Stimulated activated CD8-positive, alpha-beta memory T cell treated with anti-CD3 and anti-CD28 coated beads, Interleukin-4, amount 100 ng/mL, for 24 hours (primary cell): ENCODE data around the gene ACSS1.

Source experiments
- DNase-seq: peaks from one replicate; pipeline ENCODE4 v3.0.0-alpha.2; 2020; ENCODE audit warnings: low read depth

The ACSS1 gene

DNA sequence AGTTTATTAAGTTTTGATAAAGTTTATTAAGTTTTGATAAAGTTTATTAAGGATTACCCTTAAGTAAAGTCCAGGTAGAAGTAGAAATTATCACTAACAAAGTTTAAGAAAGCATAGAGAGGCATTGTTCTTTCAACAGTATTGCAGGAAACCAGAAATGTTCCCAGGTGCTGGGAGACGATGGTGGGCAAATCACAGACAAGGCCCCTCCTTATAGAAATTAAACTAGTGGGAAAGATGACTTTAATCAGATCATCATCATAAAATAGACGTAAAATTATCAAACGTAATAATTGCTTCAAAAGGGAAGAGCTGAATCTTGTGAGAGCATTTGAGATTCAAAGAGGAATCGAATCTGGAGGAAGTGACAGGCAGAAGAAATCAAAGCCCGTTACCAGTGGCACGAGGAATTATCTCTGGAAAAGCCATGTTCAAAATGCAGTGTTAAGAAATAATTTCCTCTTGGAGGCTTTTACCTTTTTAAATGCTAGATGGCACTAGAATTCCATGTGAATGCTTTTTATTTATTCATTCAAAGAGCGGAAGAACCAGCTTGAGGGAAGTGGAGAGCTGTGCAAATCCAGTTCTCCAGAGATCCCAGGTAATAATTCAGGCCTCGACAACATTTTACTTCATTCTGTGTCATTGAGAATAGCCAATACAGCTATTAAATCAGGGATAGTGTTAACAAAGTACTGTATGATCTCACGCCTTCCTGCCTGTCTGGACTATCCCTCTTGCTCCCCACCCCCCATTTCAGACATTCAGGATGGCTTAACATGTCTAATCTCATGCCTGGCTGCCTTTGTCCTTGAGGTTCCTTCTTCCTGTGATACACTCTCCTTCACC, 64.4 kb downstream of the ACSS1 start:
- no peak for DNase-seq

DNA sequence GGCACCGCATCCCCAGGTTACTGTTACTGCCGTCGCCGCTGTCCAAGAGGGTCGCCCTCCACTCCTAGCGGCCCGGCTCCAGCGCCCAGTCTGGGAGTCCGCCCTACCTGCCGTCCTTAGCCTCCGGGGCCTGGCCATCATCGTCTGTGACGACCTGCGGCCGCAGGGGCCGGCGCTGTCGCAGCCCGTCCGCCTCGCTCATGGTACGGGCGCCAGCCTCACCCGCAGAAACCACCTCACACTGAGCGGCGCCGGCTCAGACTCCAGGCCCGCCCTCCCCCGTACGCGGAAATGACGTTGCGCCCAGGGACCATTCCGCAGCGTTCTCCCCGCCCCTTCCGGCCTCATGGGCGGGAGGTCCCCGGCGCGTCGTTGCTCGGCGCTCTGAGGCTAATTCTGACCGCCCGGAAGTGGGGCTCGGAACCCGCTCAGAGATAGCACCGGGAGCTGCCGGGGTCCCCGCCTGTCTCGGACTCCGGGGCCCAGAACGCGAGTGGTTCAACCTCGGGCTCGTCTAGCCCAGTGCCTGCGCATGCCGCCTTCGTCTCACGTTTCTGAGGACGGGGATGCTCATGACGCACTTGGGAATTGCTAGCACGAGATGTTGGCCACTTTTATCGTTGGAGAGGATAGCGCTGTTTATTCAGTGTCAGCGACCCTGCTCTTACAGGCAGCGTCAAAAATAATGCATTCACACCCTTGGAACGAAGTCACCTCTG, 65.3 kb downstream of the ACSS1 start, which contains the start of gene APMAP:
Gene APMAP, minus strand, starts transcription at position 265 of the 719 bp plus-strand sequence. Its CDS starts 63 bp downstream, at position 202.
- peak; percentile 98 for DNase-seq

DNA sequence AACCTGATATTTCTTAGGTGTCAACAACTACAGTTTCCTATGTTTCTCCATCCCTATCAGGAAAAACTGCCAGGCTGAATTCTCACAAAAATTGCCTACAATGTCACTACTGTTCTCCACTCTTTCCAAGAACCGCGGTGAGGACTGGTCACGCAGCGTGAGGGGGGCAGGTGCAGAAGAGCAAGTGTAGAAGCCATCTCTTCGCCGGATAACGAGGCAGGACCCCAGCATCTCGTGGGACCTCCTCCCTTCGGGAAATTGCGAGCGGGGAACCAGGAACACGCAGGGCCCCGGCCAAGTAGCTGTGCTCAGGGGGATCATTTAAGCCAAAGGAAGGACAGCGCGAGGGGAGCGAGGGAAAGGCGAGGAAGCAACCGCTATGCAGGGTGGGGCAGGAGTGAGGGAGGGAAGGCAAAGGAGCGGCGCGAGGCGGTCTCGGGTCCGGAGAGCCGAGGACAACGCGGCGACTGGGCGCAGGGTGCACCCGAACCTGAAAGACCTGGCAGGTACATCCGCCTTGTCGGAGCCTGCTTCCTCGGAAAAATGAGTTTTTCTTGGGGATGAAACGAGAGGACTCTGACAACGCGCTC, 65.9 kb downstream of the ACSS1 start:
- DNase-seq: no peak

DNA sequence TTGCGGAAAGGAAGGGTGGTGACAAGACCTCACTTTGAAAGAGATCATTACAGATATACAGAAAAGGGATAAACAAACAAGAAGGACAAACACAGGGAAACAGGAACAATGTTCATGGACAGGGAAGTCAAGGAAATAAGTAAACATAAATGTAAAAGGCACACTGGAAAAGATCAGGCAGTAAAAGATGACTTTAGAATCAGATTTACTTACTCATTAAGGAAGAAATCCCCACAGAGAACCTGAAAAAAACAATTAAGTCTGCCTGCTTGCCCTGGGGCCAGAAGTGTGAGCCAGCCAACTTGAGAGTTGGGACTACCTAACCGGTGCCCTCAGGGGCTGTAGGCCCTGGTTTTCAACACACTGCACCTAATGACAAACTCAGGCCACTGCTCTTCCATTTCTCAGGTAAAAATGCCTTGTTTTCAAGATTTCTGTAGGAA, 67.1 kb downstream of the ACSS1 start:
- no peak for DNase-seq

DNA sequence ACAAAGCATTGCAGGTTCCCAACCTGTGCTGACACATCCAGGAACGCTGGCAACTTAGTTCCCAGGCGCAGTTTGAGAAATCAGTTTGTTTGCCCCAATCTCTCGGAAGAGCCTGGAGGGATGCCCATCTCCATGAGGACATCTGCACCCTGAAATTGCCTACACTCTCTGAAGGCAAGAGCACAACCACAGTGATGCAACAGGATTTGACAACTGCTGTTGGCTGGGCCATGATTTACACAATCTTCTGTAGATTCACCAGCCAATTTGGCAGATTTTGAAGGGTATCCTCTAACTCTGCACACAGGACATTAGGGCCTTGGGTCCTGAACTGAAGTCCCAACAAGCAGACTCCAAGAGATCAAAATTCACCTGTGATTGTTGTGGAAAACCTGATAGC, 68.8 kb downstream of the ACSS1 start:
- DNase-seq: no peak

DNA sequence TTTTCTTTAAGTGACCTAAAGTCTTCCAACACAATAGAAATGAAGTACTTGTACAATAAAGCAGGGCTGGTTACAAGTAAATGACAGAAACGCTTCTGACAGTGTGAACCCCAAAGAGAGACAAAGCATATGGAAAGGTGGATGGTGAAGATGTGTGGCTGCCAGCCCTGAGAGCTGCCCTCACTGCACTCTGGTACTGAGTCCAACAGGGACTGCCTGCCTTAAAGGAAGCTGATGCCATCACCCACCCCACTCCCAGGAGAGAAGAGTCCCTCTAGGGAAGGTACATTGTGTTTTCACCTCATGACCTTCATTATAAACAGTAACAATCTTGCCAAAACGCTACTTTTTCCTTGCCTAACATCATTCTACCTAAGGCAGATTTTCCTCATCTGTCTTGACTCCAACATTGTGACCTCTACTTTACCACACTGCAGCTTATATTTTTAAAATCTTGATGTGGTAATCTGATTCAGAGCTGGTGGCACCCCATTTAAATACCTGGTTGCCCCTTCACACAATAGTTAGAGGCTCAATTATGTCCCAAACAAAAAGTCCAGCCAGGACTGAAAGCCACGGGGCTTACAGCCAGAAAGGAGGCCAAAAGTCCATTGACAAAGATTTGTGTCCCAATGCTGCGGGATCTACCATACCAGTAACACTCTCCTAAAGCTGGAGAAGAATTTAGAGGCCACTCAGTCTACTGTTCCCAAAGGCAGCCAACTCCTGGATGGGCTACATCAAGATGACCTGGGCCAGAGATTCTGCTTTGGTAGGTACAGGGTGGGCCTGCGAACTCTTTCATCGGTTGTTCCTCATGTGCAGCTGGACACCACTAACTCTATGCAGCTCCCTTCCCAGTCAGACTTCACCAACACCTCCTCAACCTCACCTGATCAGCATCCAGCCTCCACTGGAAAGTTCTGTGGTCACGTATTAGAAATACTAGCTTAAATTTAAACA, 69.8 kb downstream of the ACSS1 start:
- no peak for DNase-seq

DNA sequence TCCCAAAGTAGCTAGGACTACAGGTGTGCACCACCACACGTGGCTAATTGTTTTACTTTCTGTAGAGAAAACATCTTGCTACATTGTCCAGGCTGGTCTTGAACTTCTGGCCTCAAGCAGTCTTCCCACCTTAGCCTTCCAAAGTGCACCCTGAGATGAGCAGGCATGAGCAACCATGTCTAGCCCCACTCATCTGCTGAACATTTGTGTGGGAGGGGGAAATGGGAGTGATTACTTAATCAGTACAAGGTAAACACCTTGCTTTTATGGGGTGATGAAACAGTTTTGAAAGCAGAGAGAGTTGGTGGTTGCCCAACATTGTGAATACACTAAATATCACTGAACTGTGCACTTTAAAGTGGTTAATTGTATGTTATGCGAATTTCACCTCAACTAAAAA, 70.7 kb downstream of the ACSS1 start:
- DNase-seq: no peak

DNA sequence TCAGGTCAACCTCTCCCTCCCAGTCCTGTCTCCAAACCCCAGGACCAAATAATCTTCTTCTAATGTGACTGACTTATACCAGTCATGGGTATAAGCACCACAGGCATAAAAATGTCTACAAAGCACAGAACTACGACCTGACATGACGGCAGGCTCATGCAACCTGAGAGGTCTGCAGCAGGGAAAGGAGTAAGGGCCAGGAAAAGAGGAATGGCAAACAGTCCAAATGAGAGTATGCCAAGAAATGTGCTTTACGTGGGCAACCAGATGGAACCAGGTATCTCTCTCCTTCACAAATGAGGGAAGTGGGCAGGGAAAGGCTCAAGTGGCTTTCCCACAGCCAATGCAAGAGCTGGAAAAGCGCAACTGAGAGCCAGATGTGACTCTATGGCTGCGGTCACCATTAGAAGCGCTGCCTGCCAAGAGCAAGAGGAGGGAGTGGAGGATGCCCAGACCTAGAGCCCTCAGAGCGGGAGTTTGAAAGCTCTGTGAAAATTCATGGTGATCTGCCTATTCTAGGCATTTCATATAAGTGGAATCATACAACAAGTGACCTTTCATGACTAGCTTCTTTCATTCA, 71.4 kb downstream of the ACSS1 start:
- DNase-seq: no peak

DNA sequence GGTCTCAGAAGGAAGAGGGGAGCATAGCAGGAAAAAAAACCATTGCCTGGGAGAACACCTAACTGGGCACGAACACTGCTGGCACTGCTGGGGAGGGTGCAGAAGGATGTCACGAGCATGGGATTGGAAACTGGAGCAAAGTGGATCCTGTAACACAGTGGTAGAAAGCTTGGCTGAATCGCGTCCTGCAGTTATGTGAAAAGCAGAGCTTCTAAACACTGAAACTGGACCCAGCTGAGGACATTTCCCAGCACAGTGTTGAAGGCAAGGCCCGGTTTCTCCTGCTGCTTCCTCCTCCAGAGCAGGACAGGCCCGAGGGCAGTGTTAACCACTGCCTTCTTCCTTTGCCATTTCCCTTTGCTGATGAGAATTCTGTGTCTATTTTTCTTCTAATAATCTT, 72.1 kb downstream of the ACSS1 start:
- DNase-seq: no peak

DNA sequence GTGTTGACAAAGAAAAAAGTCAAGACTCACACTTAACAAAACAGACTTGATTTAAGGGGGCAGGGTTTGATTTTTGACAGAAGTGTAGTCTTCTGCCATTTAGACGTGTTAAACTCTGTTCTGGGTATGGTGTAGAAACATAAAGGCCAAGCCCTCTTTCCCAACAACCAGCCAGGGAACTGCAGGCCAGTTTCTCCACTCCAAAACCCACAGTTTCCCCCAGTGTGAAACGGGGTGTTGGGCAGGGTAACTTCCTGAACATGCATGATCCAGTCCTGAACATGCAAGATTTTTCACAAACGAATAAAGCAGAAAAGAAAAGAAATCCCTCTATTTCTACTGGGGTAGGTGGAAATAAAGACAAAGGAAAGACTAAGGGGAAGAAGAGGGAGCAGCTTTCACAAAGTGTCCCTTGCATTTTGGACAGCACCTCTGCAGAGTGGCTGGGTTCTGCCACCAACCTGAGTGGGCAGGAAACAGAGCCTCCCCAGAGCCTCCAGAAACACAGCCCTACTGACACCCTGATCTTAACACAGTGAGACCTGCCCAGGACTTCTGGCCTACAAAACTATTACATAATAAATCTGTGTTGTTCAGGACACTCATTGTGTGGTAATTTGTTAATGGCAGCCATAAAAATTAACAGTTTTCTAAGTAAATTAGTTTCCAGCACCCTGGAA, 72.8 kb downstream of the ACSS1 start:
- no peak for DNase-seq

DNA sequence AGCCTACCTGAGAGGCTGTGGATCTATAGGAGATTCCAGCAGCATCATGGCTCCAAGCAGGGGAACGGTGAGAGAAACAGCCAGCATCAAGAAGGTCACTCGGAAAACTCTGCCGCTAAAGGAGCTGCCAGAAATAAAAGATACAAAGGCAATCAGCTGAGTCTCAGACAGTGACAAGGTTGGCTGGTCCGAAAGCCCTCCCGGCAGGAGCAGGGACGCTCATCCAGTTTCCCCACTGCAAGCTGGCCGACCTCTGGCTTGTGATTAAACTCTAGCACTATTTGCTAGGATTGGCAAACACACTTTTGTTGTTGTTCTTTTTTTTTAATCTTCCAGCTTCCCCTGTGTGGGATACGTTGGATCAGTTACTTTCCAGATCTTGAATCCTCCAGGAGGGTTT, 74.0 kb downstream of the ACSS1 start:
- no peak for DNase-seq

DNA sequence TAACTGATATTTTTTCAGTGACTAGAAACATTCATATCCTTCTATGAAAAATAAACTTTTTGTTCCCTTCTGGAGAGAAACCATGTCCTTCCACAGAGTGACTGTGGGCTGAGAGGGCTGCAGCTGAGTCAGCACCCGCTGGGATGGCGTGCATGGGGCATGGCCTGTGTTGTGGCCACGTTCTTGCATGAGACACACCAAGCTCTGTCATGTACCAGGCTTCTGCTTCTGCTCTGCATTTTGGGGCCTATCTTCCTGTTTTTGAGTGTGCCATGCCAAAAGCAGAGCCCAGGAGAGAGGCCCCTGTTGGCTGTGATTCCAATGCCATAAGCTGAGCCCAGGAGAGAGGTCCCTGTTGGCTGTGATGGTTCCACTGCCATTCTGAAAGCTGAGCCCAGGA, 76.1 kb downstream of the ACSS1 start:
- DNase-seq: no peak

DNA sequence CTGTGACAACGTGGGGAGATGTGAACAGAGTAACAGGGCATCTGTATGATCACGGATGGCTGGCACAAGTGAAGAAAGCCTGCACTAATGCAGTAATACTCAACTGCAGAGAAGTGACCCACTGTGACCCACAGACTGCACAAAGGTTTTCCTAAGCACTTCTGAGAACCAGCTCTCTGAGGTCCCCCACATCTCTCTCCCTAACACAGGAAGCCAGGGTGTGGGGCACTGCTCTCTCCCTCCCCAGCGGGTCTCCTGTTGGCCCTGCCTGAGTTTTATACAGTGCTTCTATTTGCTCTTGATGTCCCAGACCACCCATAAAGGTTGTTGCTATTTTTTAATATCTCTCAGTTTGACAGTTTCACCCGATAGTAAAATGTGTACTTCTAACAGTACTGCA, 76.7 kb downstream of the ACSS1 start:
- no peak for DNase-seq

DNA sequence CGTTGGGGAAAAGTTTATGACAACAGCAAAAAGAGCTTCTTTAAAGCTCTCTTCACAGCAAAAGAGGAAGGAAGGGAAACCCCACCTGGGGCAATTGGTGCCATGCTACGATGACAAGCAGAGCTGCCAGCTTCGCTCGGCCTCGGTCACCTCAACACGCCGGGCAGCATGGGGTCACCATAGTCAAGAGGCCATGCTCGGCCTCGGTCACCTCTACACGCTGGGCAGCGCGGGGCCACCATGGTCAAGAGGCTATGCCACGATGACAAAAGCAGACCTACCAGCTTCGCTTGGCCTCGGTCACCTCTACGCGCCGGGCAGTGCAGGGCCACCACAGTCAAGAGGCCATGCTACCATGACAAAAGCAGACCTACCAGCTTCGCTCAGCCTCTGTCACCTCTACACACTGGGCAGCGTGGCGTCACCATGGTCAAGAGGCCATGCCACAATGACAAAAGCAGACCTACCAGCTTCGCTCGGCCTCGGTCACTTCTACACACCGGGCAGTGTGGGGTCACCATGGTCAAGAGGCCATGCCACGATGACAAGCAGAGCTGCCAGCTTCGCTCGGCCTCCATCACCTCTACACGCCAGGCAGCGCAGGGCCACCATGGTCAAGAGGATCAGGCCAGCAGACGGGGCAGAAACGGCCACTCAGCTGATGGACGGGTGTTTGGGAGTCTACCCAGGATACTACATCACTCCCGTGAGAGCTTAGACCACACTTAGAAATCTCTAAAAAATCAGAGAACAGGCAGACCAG, 77.5 kb downstream of the ACSS1 start:
- no peak for DNase-seq

DNA sequence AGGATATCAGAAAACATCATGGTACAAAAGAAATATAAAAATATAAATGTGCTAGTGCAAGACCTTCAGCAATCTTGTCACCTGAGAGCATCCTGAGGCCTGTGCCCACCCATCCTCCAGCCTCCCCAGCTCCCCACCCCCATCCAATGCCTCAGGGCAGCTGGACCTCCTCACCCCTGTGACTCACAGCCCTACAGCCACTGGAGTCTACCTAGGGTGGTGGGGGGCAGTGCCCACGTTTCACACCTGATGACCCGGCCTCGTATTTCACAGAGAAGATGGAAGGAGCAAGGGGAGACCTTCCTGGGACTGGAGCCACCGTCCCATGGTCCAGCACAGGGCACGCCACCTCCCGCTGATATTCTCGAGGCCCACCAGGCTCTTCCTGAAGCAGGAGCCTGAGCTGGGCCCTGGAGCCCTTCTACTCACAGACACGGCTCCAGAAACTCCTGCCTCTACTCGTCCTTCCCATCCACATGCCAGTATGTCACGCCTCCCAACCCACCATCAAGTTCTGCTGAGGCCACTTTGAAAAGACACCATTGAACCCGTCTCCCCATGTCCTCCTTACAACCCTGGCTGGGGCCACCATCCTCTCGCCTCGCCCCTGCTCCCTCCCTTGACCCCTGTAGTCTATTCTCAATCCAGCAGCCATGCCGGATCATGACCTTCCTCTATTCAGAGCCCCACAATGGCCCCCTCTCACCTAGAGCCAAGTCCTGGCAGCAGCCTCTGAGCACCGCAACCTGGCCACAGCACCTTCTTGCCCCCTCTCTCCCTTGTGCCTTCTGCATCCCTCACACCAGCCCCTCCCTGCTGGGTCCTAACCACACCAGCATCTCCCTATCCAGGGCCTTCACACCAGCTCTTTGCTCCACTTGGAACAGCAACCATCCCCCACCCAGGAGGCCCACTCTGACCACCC, 78.6 kb downstream of the ACSS1 start:
- DNase-seq: no peak

DNA sequence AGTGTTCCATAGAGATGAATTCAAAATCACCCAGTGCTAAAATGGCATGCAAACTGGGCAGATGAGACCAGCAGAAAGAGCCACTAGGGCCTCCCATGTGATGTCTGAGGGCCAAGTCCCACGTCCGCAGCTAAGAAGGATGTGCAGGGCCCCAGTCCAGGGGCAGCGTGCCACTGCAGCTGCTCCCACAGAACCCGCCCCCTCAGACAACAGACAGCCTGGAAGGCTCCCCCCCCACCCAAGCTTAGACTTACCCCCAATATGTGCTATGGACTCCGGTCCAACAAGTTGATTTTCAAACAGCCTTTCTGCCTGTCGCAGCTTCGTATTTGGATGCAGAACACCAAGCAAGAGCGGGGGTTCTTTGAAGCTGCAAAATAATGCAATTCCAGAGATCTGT, 79.4 kb downstream of the ACSS1 start:
- no peak for DNase-seq

DNA sequence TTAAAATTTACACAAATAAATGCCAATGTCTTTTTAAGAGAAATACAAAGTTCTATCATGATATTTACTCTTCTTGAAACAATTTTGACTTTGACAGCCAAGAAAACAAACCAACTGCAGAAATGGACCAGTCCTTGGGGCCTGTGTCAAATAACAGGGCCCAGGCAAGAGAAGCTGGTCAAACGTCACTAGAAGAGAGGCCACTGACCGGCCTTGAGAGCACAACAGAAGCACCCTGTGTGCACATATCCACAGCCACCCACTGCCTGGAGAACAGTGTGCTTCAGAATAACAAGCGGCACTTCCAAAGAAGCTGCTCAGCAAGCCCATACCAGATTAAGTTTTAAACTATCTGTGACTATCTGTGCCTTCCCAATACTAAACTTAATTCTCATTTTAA, 80.1 kb downstream of the ACSS1 start:
- DNase-seq: no peak

DNA sequence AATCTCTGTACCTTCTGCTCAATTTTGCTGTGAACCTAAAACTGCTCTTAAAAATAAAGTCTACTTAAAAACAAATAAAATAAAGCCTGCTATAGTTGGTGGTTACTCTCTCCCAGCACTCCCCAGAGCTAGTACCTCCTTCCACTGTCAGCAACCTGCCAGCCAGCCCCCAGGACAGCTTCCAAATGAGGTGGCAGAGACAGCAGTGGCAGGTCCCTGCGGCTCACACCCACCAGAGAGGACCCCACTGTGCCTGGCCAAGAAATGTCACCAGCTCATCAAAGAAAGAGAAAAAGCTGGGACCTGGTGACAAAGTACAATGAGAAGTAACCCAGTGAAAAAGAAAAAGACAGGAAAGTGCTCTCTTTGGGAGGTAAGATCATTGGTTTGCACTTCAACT, 80.6 kb downstream of the ACSS1 start:
- no peak for DNase-seq

DNA sequence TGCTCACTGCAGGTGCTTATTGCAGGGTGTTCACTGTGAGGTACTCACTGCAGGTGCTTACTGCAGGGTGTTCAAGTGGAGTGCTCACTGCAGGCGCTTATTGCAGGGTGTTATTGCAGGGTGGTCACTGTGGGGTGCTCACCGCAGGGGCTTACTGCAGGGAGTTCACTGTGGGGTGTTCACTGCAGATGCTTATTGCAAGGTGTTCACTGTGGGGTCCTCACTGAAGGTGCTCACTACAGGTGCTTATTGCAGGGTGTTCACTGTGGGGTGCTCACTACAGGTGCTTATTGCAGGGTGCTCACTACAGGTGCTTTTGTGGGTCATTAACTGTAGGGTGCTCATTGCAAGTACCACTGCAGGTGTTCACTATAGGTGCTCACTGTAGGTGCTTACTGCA, 85.6 kb downstream of the ACSS1 start:
- DNase-seq: no peak
